ENCODE results near the gene FGF16. TPM values are rescaled to one million over a fixed set of nuclear protein-coding genes. Genes with fewer than 3 reads are reported as not detected.

FGF16 gene
- total and polyA plus RNA-seq, 10 of the 15 experiments (the other 5 are each of a cell fraction or from before 2014, with no cell fraction given) = not detected

GRCh38 chrX:77444075-77444474 lies 3.1 kb upstream of the FGF16 start:
- Histone ChIP-seq H3K27ac (ENCODE audit: control insufficient read depth, insufficient read depth) (no peak overlapping the region), H3K4me3 (no peak overlapping the region), H3K79me2 (ENCODE audit: control insufficient read depth, insufficient read depth, low read length) (no peaks in the 10 kb centered on the region), H3K9me3 (replicated peaks; ENCODE audit: control insufficient read depth, insufficient read depth, low read length) (no peaks in the 10 kb centered on the region; the same call in 2 of the 3 replicates), H3K4me1 (ENCODE audit: control insufficient read depth, insufficient read depth, low read length) (no peaks in the 10 kb centered on the region), H2AFZ (ENCODE audit: control insufficient read depth, low read depth, low read length) (no peak overlapping the region), H3K27me3 (replicated peaks in 1 of 2; ENCODE audit: control insufficient read depth in 2 of 2, insufficient read depth in 2 of 2, low read length in 1 of 2) (peaks cover 0 to 5% of the 10 kb centered on the region in 2 experiments; a peak in 3 of 4 replicates), H4K20me1 (ENCODE audit: control insufficient read depth, insufficient read depth) (no peaks in the 10 kb centered on the region), H3K4me2 (ENCODE audit: control insufficient read depth, insufficient read depth) (no peak overlapping the region), H3K36me3 (ENCODE audit: control insufficient read depth in 2 of 2, insufficient read depth in 2 of 2, low read length in 1 of 2) (no peaks in the 10 kb centered on the region), H3K9ac (ENCODE audit: control insufficient read depth, insufficient read depth, low read length) (no peak overlapping the region)
- intact Hi-C loops (cut with micrococcal nuclease; ENCODE audit: unreplicated experiment) = no loop called here
- 0% methylated on average over 1 of the region's 1 CpG for WGBS (ENCODE audit: insufficient coverage, insufficient replicate concordance, low lambda C conversion rate, missing lambda C conversion rate)
- ChIA-PET RAD21 (ENCODE audit: unreplicated experiment) (no interaction called here), SMC1A (ENCODE audit: uncharacterized antibody, unreplicated experiment) (no interaction called here), CTCF (no interaction called here), POLR2A (no interaction called here)
- ATAC-seq (no peak), FAIRE-seq (no peak), DNase-seq (ENCODE audit: low read depth, low spot score) (no peak)
- in situ Hi-C loops (cut with MboI) = no loop called here
- no TSS peak for BruUV-seq (replicated peaks)
- TF ChIP-seq ZZZ3 (IDR thresholded peaks at IDR 0.05; ENCODE audit: control insufficient read depth, insufficient read length, low read depth) (no peak), FOS (IDR thresholded peaks at IDR 0.05; ENCODE audit: borderline replicate concordance, extremely low read depth, insufficient read length) (no peak), NFYA (IDR thresholded peaks at IDR 0.05; ENCODE audit: borderline replicate concordance, low read depth, low read length) (no peak), PAX8 (IDR thresholded peaks at IDR 0.05) (no peak), ZNF24 (IDR thresholded peaks at IDR 0.05) (no peak), SRF (IDR thresholded peaks at IDR 0.05; ENCODE audit: low read depth in 2 of 2, low read length in 2 of 2) (no peak)
- TF ChIP-seq, protein P1, sequence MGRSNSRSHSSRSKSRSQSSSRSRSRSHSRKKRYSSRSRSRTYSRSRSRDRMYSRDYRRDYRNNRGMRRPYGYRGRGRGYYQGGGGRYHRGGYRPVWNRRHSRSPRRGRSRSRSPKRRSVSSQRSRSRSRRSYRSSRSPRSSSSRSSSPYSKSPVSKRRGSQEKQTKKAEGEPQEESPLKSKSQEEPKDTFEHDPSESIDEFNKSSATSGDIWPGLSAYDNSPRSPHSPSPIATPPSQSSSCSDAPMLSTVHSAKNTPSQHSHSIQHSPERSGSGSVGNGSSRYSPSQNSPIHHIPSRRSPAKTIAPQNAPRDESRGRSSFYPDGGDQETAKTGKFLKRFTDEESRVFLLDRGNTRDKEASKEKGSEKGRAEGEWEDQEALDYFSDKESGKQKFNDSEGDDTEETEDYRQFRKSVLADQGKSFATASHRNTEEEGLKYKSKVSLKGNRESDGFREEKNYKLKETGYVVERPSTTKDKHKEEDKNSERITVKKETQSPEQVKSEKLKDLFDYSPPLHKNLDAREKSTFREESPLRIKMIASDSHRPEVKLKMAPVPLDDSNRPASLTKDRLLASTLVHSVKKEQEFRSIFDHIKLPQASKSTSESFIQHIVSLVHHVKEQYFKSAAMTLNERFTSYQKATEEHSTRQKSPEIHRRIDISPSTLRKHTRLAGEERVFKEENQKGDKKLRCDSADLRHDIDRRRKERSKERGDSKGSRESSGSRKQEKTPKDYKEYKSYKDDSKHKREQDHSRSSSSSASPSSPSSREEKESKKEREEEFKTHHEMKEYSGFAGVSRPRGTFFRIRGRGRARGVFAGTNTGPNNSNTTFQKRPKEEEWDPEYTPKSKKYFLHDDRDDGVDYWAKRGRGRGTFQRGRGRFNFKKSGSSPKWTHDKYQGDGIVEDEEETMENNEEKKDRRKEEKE (IDR thresholded peaks at IDR 0.05) = no peak
- TF ChIP-seq, protein P2, sequence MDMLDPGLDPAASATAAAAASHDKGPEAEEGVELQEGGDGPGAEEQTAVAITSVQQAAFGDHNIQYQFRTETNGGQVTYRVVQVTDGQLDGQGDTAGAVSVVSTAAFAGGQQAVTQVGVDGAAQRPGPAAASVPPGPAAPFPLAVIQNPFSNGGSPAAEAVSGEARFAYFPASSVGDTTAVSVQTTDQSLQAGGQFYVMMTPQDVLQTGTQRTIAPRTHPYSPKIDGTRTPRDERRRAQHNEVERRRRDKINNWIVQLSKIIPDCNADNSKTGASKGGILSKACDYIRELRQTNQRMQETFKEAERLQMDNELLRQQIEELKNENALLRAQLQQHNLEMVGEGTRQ (IDR thresholded peaks at IDR 0.05; ENCODE audit: borderline replicate concordance, low read depth, low read length) = no peak
